Breast epithelium (tissue), 4 donors: ENCODE measurements around the gene PPP1CB. TPM values are rescaled to one million over a fixed set of nuclear protein-coding genes. Genes with fewer than 3 reads are reported as not detected.
A peak's percentile ranks its signal among the peaks of the same experiment; 100 is the strongest.

ENCODE experiments used
- DNase-seq, 2 donors: peaks; one replicate each; pipeline ENCODE4 v3.0.0-alpha.2; 2019; ENCODE audit warnings: low spot score in 2 of 2
- H3K27ac ChIP-seq, 2 donors: fragments of 200-600 bp; sonication (generic) in 1 of 2; one replicate each; pipeline ENCODE4 v1.5.1; 2016 to 2019; ENCODE audit warnings: mild to moderate bottlenecking in 1 of 2
- H3K27me3 ChIP-seq, 2 donors: fragments of 200-600 bp; sonication (generic) in 1 of 2; one replicate each; pipeline versions ENCODE4 v1.5.1 to v1.6.0; 2017 to 2019; ENCODE audit warnings: control low read depth in 1 of 2, mild to moderate bottlenecking in 1 of 2
- H3K36me3 ChIP-seq: fragments of 200-600 bp; one replicate; pipeline ENCODE4 v1.5.1; 2019
- H3K4me1 ChIP-seq, 2 donors: fragments of 200-600 bp; sonication (generic); one replicate each; pipeline ENCODE4 v1.5.1; 2016 to 2019; ENCODE audit warnings: control low read depth in 1 of 2
- H3K4me3 ChIP-seq, 3 donors: fragments of 200-600 bp; sonication (generic); 1 replicate in 2 of 3; 2 replicates in 1 of 3; pipeline ENCODE4 v1.5.1; 2016 to 2019; ENCODE audit warnings: mild to moderate bottlenecking in 3 of 3, moderate library complexity in 2 of 3
- H3K9me3 ChIP-seq, 2 donors: fragments of 200-600 bp; sonication (generic) in 1 of 2; one replicate each; pipeline ENCODE4 v1.5.1; 2016 to 2019; ENCODE audit warnings: control low read depth in 1 of 2
- CTCF ChIP-seq, 3 donors: fragments of 450-650 bp; IDR thresholded peaks; one replicate each; pipeline ENCODE4 v1.5.1; 2016 to 2017; ENCODE audit warnings: antibody characterized with exemption in 3 of 3, mild to moderate bottlenecking in 3 of 3, moderate library complexity in 3 of 3
- POLR2A ChIP-seq: fragments of 450-650 bp; IDR thresholded peaks from one replicate; pipeline ENCODE4 v1.6.1; 2016; ENCODE audit warnings: antibody characterized with exemption, mild to moderate bottlenecking, moderate library complexity
- POLR2AphosphoS5 ChIP-seq, 3 donors: sonication (generic); formaldehyde crosslinking; IDR thresholded peaks; one replicate each; pipeline ENCODE4 v1.6.1; 2017; ENCODE audit warnings: antibody characterized with exemption in 3 of 3
- intact Hi-C: fragments of 100-400 bp; cut with DNase I; formaldehyde crosslinking; loops from one replicate; pipeline ENCODE4 v1.15.1; 2023; ENCODE audit warnings: low total_unique reads
- total RNA-seq, 3 donors: library from RNA; depleted of rRNA; stranded (reverse); fragments of >200 nt; gene quantifications; one replicate each; pipeline ENCODE4 v1.1.0, GENCODE V29; 2016

Gene PPP1CB
- total RNA-seq, 3 donors from 2014 or later: 189 to 294 (median 289) TPM

- H3K27ac ChIP-seq: peak overlapping the region in 1 of 2 donors; percentile 6
- TF ChIP-seq CTCF (IDR thresholded peaks at IDR 0.05) (no peak), POLR2AphosphoS5 (IDR thresholded peaks at IDR 0.05) (no peak), POLR2A (no peak)
- H3K27me3 ChIP-seq: no peaks in the 10 kb centered on the region
- no peaks in the 10 kb centered on the region for H3K9me3 ChIP-seq
- H3K4me1 ChIP-seq: peaks cover 0 to 2% of the 10 kb centered on the region in 2 donors
- no peak for DNase-seq
- no peaks in the 10 kb centered on the region for H3K36me3 ChIP-seq
- intact Hi-C loops: no loop called here
- no peak overlapping the region for H3K4me3 ChIP-seq
Observed at GRCh38 chr2:28745225-28745624, 6.4 kb upstream of the PPP1CB start.

GRCh38 chr2:28745876-28746275 is 5.8 kb upstream of the PPP1CB start:
- H3K4me3 ChIP-seq: no peak overlapping the region
- intact Hi-C loops: no loop called here

GRCh38 chr2:28746429-28747111 is 5.1 kb upstream of the PPP1CB start:
- TF ChIP-seq CTCF (IDR thresholded peaks at IDR 0.05) (no peak), POLR2A (no peak), POLR2AphosphoS5 (IDR thresholded peaks at IDR 0.05) (no peak)
- DNase-seq: no peak
- peaks cover 0 to 3% of the 10 kb centered on the region in 2 donors for H3K4me1 ChIP-seq
- no peaks in the 10 kb centered on the region for H3K36me3 ChIP-seq
- H3K9me3 ChIP-seq: no peaks in the 10 kb centered on the region
- intact Hi-C loops: no loop called here
- no peaks in the 10 kb centered on the region for H3K27me3 ChIP-seq
- peak overlapping the region in 1 of 2 donors; percentile 100 for H3K27ac ChIP-seq
- H3K4me3 ChIP-seq: no peak overlapping the region

More at GRCh38 chr2:28745876-28746275, 5.8 kb upstream of the PPP1CB start:
- no peak for DNase-seq
- TF ChIP-seq CTCF (IDR thresholded peaks at IDR 0.05): no peak
- no peak for TF ChIP-seq POLR2AphosphoS5 (IDR thresholded peaks at IDR 0.05)
- TF ChIP-seq POLR2A: no peak
- Histone ChIP-seq H3K27ac (peak overlapping the region in 1 of 2 donors; percentile 100), H3K36me3 (no peaks in the 10 kb centered on the region), H3K9me3 (no peaks in the 10 kb centered on the region), H3K27me3 (no peaks in the 10 kb centered on the region), H3K4me1 (peaks cover 0 to 3% of the 10 kb centered on the region in 2 donors)

GRCh38 chr2:28747714-28748113 is 3.9 kb upstream of the PPP1CB start:
- DNase-seq: no peak
- Histone ChIP-seq H3K9me3 (no peaks in the 10 kb centered on the region), H3K4me3 (no peak overlapping the region), H3K36me3 (no peaks in the 10 kb centered on the region), H3K4me1 (peaks cover 0 to 3% of the 10 kb centered on the region in 2 donors), H3K27ac (peak overlapping the region; percentile 13 to 100), H3K27me3 (no peaks in the 10 kb centered on the region)
- TF ChIP-seq POLR2AphosphoS5 (IDR thresholded peaks at IDR 0.05) (no peak), CTCF (IDR thresholded peaks at IDR 0.05) (no peak), POLR2A (no peak)
- intact Hi-C loops: no loop called here

GRCh38 chr2:28748176-28748575 is 3.5 kb upstream of the PPP1CB start:
- no peak overlapping the region for H3K4me3 ChIP-seq
- H3K4me1 ChIP-seq: peaks cover 0 to 3% of the 10 kb centered on the region in 2 donors
- DNase-seq: no peak
- no peaks in the 10 kb centered on the region for H3K36me3 ChIP-seq
- intact Hi-C loops: no loop called here
- no peak for TF ChIP-seq POLR2A
- no peak for TF ChIP-seq CTCF (IDR thresholded peaks at IDR 0.05)
- TF ChIP-seq POLR2AphosphoS5 (IDR thresholded peaks at IDR 0.05): no peak
- no peaks in the 10 kb centered on the region for H3K27me3 ChIP-seq
- H3K27ac ChIP-seq: peak overlapping the region; percentile 13 to 100
- H3K9me3 ChIP-seq: no peaks in the 10 kb centered on the region
